Activated naive CD8-positive, alpha-beta T cell treated with anti-CD3 and anti-CD28 coated beads for 36 hours (primary cell): ENCODE results near the gene ALX1. TPM values are rescaled to one million over a fixed set of nuclear protein-coding genes. Genes with fewer than 3 reads are reported as not detected.
"Not testable (repeated sequence)": the region's sequence is repeated elsewhere in the genome, so short reads cannot be mapped to it uniquely, and the experiment has no call there.

Experiments
- DNase-seq: peaks from one replicate; pipeline ENCODE4 v3.0.0; 2021
- H3K27ac Mint-ChIP-seq: one replicate; pipeline ENCODE4 v1.8.0; 2022; ENCODE audit warnings: mild to moderate bottlenecking, moderate library complexity, mixed read lengths
- H3K27me3 Mint-ChIP-seq: one replicate; pipeline ENCODE4 v1.8.0; 2022; ENCODE audit warnings: mild to moderate bottlenecking, mixed read lengths
- H3K36me3 Mint-ChIP-seq: one replicate; pipeline ENCODE4 v1.8.0; 2021; ENCODE audit warnings: mild to moderate bottlenecking, mixed read lengths
- H3K4me1 Mint-ChIP-seq: one replicate; pipeline ENCODE4 v1.8.0; 2021; ENCODE audit warnings: mixed read lengths
- H3K4me3 Mint-ChIP-seq: one replicate; pipeline ENCODE4 v1.8.0; 2022; ENCODE audit warnings: mild to moderate bottlenecking, moderate library complexity, mixed read lengths
- H3K9me3 Mint-ChIP-seq: one replicate; pipeline ENCODE4 v1.8.0; 2022; ENCODE audit warnings: mixed read lengths
- total RNA-seq, 2 experiments: library from RNA; stranded (reverse); gene quantifications; one replicate each; pipeline ENCODE4 v1.2.3, GENCODE V29; 2021

ALX1 gene
- total RNA-seq, 2 experiments from 2014 or later = not detected

- DNase-seq = peak; percentile 1
Observed at GRCh38 chr12:85279449-85280164, 413 bp upstream of the ALX1 start.

GRCh38 chr12:85280984-85281630, 1.1 kb downstream of the ALX1 start:
- no peak for DNase-seq
- peaks cover 66% of the 10 kb centered on the region for H3K27me3 Mint-ChIP-seq
- H3K4me3 Mint-ChIP-seq = no peak overlapping the region
- no peaks in the 10 kb centered on the region for H3K9me3 Mint-ChIP-seq
- H3K4me1 Mint-ChIP-seq = peaks cover 5% of the 10 kb centered on the region
- no peak overlapping the region for H3K27ac Mint-ChIP-seq
- no peaks in the 10 kb centered on the region for H3K36me3 Mint-ChIP-seq

More at GRCh38 chr12:85279449-85280164, 413 bp upstream of the ALX1 start:
- H3K9me3 Mint-ChIP-seq = no peaks in the 10 kb centered on the region
- H3K27me3 Mint-ChIP-seq = peaks cover 77% of the 10 kb centered on the region
- no peak overlapping the region for H3K4me3 Mint-ChIP-seq
- peaks cover 5% of the 10 kb centered on the region for H3K4me1 Mint-ChIP-seq
- H3K27ac Mint-ChIP-seq = no peak overlapping the region
- H3K36me3 Mint-ChIP-seq = no peaks in the 10 kb centered on the region

GRCh38 chr12:85281636-85282312, 1.8 kb downstream of the ALX1 start:
- H3K4me3 Mint-ChIP-seq = no peak overlapping the region
- no peaks in the 10 kb centered on the region for H3K9me3 Mint-ChIP-seq
- peaks cover 5% of the 10 kb centered on the region for H3K4me1 Mint-ChIP-seq
- no peak for DNase-seq
- no peak overlapping the region for H3K27ac Mint-ChIP-seq
- peaks cover 60% of the 10 kb centered on the region for H3K27me3 Mint-ChIP-seq
- H3K36me3 Mint-ChIP-seq = no peaks in the 10 kb centered on the region

- H3K4me1 Mint-ChIP-seq = peaks cover 5% of the 10 kb centered on the region
- no peak for DNase-seq
- peaks cover 43% of the 10 kb centered on the region for H3K27me3 Mint-ChIP-seq
- H3K9me3 Mint-ChIP-seq = no peaks in the 10 kb centered on the region
- H3K27ac Mint-ChIP-seq = no peak overlapping the region
- H3K36me3 Mint-ChIP-seq = no peaks in the 10 kb centered on the region
- no peak overlapping the region for H3K4me3 Mint-ChIP-seq
Observed at GRCh38 chr12:85283560-85283959, 3.5 kb downstream of the ALX1 start.

- Mint-ChIP-seq H3K4me3 (no peak overlapping the region), H3K27me3 (no peaks in the 10 kb centered on the region), H3K36me3 (no peaks in the 10 kb centered on the region), H3K9me3 (peaks cover 2% of the 10 kb centered on the region), H3K4me1 (no peaks in the 10 kb centered on the region), H3K27ac (no peak overlapping the region)
- DNase-seq = no peak
Observed at GRCh38 chr12:85296362-85296761, 16.3 kb downstream of the ALX1 start.

- Mint-ChIP-seq H3K36me3 (no peaks in the 10 kb centered on the region), H3K4me3 (no peak overlapping the region), H3K9me3 (peaks cover 2% of the 10 kb centered on the region), H3K27me3 (no peaks in the 10 kb centered on the region), H3K27ac (no peak overlapping the region), H3K4me1 (no peaks in the 10 kb centered on the region)
- no peak for DNase-seq
Observed at GRCh38 chr12:85299053-85299452, 19.0 kb downstream of the ALX1 start.

GRCh38 chr12:85301051-85301450, 21.0 kb downstream of the ALX1 start:
- Mint-ChIP-seq H3K4me1 (no peaks in the 10 kb centered on the region), H3K36me3 (no peaks in the 10 kb centered on the region), H3K27ac (no peak overlapping the region), H3K4me3 (no peak overlapping the region), H3K9me3 (peaks cover 2% of the 10 kb centered on the region), H3K27me3 (no peaks in the 10 kb centered on the region)
- no peak for DNase-seq

GRCh38 chr12:85308374-85308773, 28.4 kb downstream of the ALX1 start:
- H3K4me3 Mint-ChIP-seq = no peak overlapping the region

GRCh38 chr12:85309125-85309566, 29.1 kb downstream of the ALX1 start:
- Mint-ChIP-seq H3K27ac (no peak overlapping the region), H3K36me3 (no peaks in the 10 kb centered on the region), H3K9me3 (no peaks in the 10 kb centered on the region), H3K4me3 (no peak overlapping the region), H3K4me1 (no peaks in the 10 kb centered on the region), H3K27me3 (no peaks in the 10 kb centered on the region)
- DNase-seq = no peak

More at GRCh38 chr12:85308374-85308773, 28.4 kb downstream of the ALX1 start:
- DNase-seq = no peak
- Mint-ChIP-seq H3K36me3 (no peaks in the 10 kb centered on the region), H3K27me3 (no peaks in the 10 kb centered on the region), H3K27ac (no peak overlapping the region), H3K4me1 (no peaks in the 10 kb centered on the region), H3K9me3 (no peaks in the 10 kb centered on the region)

GRCh38 chr12:85310025-85310424, 30.0 kb downstream of the ALX1 start:
- H3K9me3 Mint-ChIP-seq = no peaks in the 10 kb centered on the region
- H3K4me3 Mint-ChIP-seq = no peak overlapping the region
- no peak overlapping the region for H3K27ac Mint-ChIP-seq
- H3K27me3 Mint-ChIP-seq = no peaks in the 10 kb centered on the region
- no peak for DNase-seq
- no peaks in the 10 kb centered on the region for H3K36me3 Mint-ChIP-seq
- no peaks in the 10 kb centered on the region for H3K4me1 Mint-ChIP-seq

- no peak overlapping the region for H3K27ac Mint-ChIP-seq
- no peaks in the 10 kb centered on the region for H3K4me1 Mint-ChIP-seq
- no peaks in the 10 kb centered on the region for H3K27me3 Mint-ChIP-seq
- no peaks in the 10 kb centered on the region for H3K36me3 Mint-ChIP-seq
- DNase-seq = no peak
- H3K4me3 Mint-ChIP-seq = no peak overlapping the region
- no peaks in the 10 kb centered on the region for H3K9me3 Mint-ChIP-seq
Observed at GRCh38 chr12:85310456-85311076, 30.5 kb downstream of the ALX1 start.

- not testable (repeated sequence) for H3K27ac Mint-ChIP-seq, H3K9me3 Mint-ChIP-seq
Observed at GRCh38 chr12:85317866-85318636, 38.0 kb downstream of the ALX1 start.

GRCh38 chr12:85322715-85323114, 42.7 kb downstream of the ALX1 start:
- Mint-ChIP-seq H3K4me1 (no peaks in the 10 kb centered on the region), H3K27me3 (no peaks in the 10 kb centered on the region), H3K36me3 (no peaks in the 10 kb centered on the region), H3K4me3 (no peak overlapping the region), H3K27ac (no peak overlapping the region), H3K9me3 (no peaks in the 10 kb centered on the region)
- DNase-seq = no peak

More at GRCh38 chr12:85317866-85318636, 38.0 kb downstream of the ALX1 start:
- H3K4me3 Mint-ChIP-seq, H3K27me3 Mint-ChIP-seq, H3K4me1 Mint-ChIP-seq, H3K36me3 Mint-ChIP-seq, DNase-seq: not testable (repeated sequence)

- H3K4me1 Mint-ChIP-seq = no peaks in the 10 kb centered on the region
- no peaks in the 10 kb centered on the region for H3K9me3 Mint-ChIP-seq
- no peak overlapping the region for H3K27ac Mint-ChIP-seq
- no peak for DNase-seq
- no peaks in the 10 kb centered on the region for H3K36me3 Mint-ChIP-seq
- H3K4me3 Mint-ChIP-seq = no peak overlapping the region
- no peaks in the 10 kb centered on the region for H3K27me3 Mint-ChIP-seq
Observed at GRCh38 chr12:85325442-85325841, 45.4 kb downstream of the ALX1 start.
